ENCODE data around the gene LPP. TPM values are rescaled to one million over a fixed set of nuclear protein-coding genes. Genes with fewer than 3 reads are reported as not detected.

The LPP gene
- total and polyA plus RNA-seq, 2 of the 4 experiments (the other 2 are of a cell fraction): 16.0 to 130 TPM

GRCh38 chr3:188868803-188869202, 714.8 kb downstream of the LPP start:
- WGBS, 2 experiments (ENCODE audit: extremely low coverage in 2 of 2, insufficient read length in 1 of 2): 86% methylated on average over 1 of the region's 1 CpG; no CpG with 5 or more reads in 1 of the 2 experiments
- no peak overlapping the region for H4K91ac ChIP-seq (ENCODE audit: insufficient read depth, low read depth, low read length)
- no peak overlapping the region for H2AK5ac ChIP-seq (ENCODE audit: low read depth, low read length)
- no peak overlapping the region for H2BK15ac ChIP-seq (ENCODE audit: low read depth, low read length)
- H3K14ac ChIP-seq (replicated peaks; ENCODE audit: low read depth, low read length): peak overlapping the region; percentile 54; the same call in 1 of the 2 replicates
- ATAC-seq (ENCODE audit: low read depth) (no peak), DNase-seq (no peak)
- H4K5ac ChIP-seq (ENCODE audit: low read depth, low read length): no peak overlapping the region
- H3K27me3 ChIP-seq (ENCODE audit: control insufficient read depth, insufficient read depth, low read length): no peaks in the 10 kb centered on the region
- POLR2A ChIA-PET (ENCODE audit: unreplicated experiment): no interaction called here
- no peaks in the 10 kb centered on the region for H3K9me3 ChIP-seq (ENCODE audit: control insufficient read depth, insufficient read depth, low read length)
- H3K27ac ChIP-seq (ENCODE audit: insufficient read depth, low read length): no peak overlapping the region
- H3K9ac ChIP-seq (ENCODE audit: low read depth, low read length): no peak overlapping the region
- CTCF ChIA-PET: interaction anchor here (0.6 kb wide), 1 partner anchor 201 kb away, joined by 6 read pairs; no protein-coding TSS in a partner anchor
- H3K9me1 ChIP-seq (ENCODE audit: insufficient read depth, low read length): peaks cover 14% of the 10 kb centered on the region
- H2BK20ac ChIP-seq (ENCODE audit: low read depth, low read length): no peak overlapping the region
- dilution Hi-C loops (cut with HindIII; ENCODE audit: low sequenced_read_pairs, unreplicated experiment) (no loop called here), in situ Hi-C loops (cut with MboI; ENCODE audit: low sequenced_read_pairs) (no loop called here), intact Hi-C loops (cut with micrococcal nuclease) (no loop called here)
- no TSS peak for BruUV-seq (replicated peaks)
- H3K36me3 ChIP-seq (ENCODE audit: control insufficient read depth, insufficient read depth, low read length): peaks cover 23% of the 10 kb centered on the region
- H3K18ac ChIP-seq (ENCODE audit: low read depth, low read length): no peak overlapping the region
- peaks cover 5% of the 10 kb centered on the region; the same call in 1 of the 2 replicates for H4K20me1 ChIP-seq (ENCODE audit: insufficient read depth, low read length)
- no peak overlapping the region for H2AFZ ChIP-seq (replicated peaks; ENCODE audit: low read length, poor library complexity)
- no peak overlapping the region for H3K56ac ChIP-seq (ENCODE audit: extremely low read depth, insufficient read depth, low read length)
- H3K4me1 ChIP-seq (ENCODE audit: control insufficient read depth, insufficient read depth, low read length): peaks cover 2% of the 10 kb centered on the region; the same call in 1 of the 2 replicates
- H3K23ac ChIP-seq (ENCODE audit: low read depth, low read length): peak overlapping the region; percentile 62; the same call in 1 of the 2 replicates
- peak overlapping the region; percentile 29; the same call in 1 of the 2 replicates for H2BK120ac ChIP-seq (ENCODE audit: low read depth, low read length)
- TF ChIP-seq NFE2L2 (IDR thresholded peaks at IDR 0.05; ENCODE audit: low read depth, low read length) (no peak), RCOR1 (IDR thresholded peaks at IDR 0.05; ENCODE audit: insufficient replicate concordance, low read length) (no peak)
- H3K79me1 ChIP-seq (ENCODE audit: low read depth in 1 of 2, low read length in 2 of 2): peaks cover 16 to 61% of the 10 kb centered on the region in 2 experiments
- no peak overlapping the region for H3K4me3 ChIP-seq (ENCODE audit: insufficient read depth, low read depth, low read length)
- H3K4me2 ChIP-seq (ENCODE audit: low read depth, low read length): no peak overlapping the region
- H2BK5ac ChIP-seq (ENCODE audit: low read depth, low read length, poor library complexity, severe bottlenecking): no peak overlapping the region
- peak overlapping the region; percentile 24; the same call in 1 of the 2 replicates for H3K4ac ChIP-seq (ENCODE audit: low read depth, low read length)
- peak overlapping the region in 1 of 2 experiments; percentile 33; a peak in 1 of 4 replicates for H4K8ac ChIP-seq (ENCODE audit: low read depth in 2 of 2, low read length in 2 of 2)
- no peak overlapping the region for H2AK9ac ChIP-seq (replicated peaks; ENCODE audit: low read depth, low read length, poor library complexity)
